ENCODE results near the gene CPN1. TPM values are rescaled to one million over a fixed set of nuclear protein-coding genes. Genes with fewer than 3 reads are reported as not detected.
A peak's percentile ranks its signal among the peaks of the same experiment; 100 is the strongest.

The CPN1 gene
- total RNA-seq, 3 donors from 2014 or later (not counting 1 experiment from before 2014, with no cell fraction given) = not detected

DNA sequence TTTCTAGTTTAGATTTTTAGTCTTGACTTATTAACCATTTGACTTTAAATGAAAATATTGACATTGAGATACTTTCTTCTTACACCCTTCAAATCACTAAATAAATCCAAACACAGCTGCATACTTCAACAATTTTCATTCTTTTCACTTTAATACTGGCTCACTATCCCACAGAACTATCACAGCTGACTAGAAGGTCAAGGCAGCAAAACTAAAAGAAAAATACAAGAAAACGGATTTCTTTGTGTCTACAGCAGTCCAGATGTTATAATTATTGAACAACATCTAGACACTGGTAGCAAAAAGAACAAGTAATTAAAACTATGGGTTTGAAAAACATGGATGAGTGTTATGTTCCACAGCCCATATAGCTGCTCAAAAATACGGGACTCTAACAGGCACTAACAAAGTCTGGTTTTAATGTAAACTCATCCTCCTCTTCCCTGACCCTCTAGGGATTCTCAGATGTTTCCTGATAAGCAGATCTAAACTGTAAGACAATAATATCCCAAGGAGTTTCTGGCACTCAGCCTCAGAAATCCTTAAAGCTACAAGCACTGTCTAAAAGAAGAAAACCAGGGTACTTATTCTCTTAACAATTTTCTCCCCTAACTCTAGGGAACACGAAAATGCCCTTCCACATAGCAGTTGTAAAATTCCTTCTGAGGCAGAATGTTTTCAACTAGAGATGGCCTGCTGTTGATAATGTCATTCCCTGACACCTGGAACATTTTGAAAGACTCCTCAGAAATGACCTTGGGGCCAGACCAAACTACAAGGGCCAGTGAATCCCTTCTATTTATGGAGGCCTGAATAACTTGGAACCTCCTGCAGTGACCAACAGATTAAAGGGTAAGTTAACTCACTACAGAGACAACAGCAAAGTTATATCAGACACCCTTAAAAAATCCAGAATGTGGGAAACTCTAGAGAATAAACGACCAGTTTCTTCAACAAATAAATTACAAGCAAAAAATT is 84.7 kb downstream of the CPN1 start:
- no peak overlapping the region for H3K27ac ChIP-seq (ENCODE audit: low read length)
- ATAC-seq = no peak
- H3K4me3 Mint-ChIP-seq = no peak overlapping the region
- no peaks in the 10 kb centered on the region for H3K36me3 Mint-ChIP-seq
- intact Hi-C loops (cut with micrococcal nuclease) = no loop called here
- TF ChIP-seq, protein P1, sequence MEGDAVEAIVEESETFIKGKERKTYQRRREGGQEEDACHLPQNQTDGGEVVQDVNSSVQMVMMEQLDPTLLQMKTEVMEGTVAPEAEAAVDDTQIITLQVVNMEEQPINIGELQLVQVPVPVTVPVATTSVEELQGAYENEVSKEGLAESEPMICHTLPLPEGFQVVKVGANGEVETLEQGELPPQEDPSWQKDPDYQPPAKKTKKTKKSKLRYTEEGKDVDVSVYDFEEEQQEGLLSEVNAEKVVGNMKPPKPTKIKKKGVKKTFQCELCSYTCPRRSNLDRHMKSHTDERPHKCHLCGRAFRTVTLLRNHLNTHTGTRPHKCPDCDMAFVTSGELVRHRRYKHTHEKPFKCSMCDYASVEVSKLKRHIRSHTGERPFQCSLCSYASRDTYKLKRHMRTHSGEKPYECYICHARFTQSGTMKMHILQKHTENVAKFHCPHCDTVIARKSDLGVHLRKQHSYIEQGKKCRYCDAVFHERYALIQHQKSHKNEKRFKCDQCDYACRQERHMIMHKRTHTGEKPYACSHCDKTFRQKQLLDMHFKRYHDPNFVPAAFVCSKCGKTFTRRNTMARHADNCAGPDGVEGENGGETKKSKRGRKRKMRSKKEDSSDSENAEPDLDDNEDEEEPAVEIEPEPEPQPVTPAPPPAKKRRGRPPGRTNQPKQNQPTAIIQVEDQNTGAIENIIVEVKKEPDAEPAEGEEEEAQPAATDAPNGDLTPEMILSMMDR (IDR thresholded peaks at IDR 0.05) = no peak
- no peaks in the 10 kb centered on the region for H3K36me3 ChIP-seq (ENCODE audit: control insufficient read depth, insufficient read depth, low read length)
- WGBS (ENCODE audit: insufficient coverage) = 89% methylated on average over 4 of the region's 4 CpGs
- no peaks in the 10 kb centered on the region for H3K27me3 ChIP-seq (ENCODE audit: control insufficient read depth, insufficient read depth, low read length)
- H3K27ac Mint-ChIP-seq = peak overlapping the region; percentile 12 to 33
- peaks cover 14% of the 10 kb centered on the region for H3K4me1 ChIP-seq (ENCODE audit: control insufficient read depth, insufficient read depth, low read length)
- H3K9me3 ChIP-seq (ENCODE audit: control insufficient read depth, insufficient read depth, low read length) = no peaks in the 10 kb centered on the region
- no peak for DNase-seq
- no peak overlapping the region for H3K4me3 ChIP-seq (ENCODE audit: low read length)
- no peaks in the 10 kb centered on the region for H3K27me3 Mint-ChIP-seq (ENCODE audit: low read depth in 2 of 2)
- no peaks in the 10 kb centered on the region for H3K9me3 Mint-ChIP-seq
- peaks cover 39 to 42% of the 10 kb centered on the region in 2 donors for H3K4me1 Mint-ChIP-seq

DNA sequence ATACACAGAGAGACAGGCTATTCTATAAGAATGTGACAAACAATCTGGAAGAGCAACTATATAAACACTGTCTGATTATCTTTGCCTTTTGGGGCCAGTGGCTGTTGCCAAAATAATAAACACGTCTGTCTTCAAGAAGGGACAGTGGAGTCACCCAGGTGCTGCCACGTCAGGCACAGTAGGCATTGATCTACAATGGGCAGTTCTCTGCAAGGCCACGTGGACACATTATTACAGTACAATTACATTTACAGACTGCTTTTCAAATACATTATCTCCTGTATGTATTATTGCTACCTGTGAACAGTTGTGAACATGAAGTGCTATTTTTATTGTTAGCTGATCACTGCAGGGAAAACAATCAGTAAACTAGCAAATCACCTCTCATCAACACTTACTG is 86.0 kb downstream of the CPN1 start:
- ATAC-seq (no peak), DNase-seq (no peak)
- no peaks in the 10 kb centered on the region for H3K36me3 Mint-ChIP-seq
- Histone ChIP-seq H3K4me3 (ENCODE audit: low read length) (no peak overlapping the region), H3K27ac (ENCODE audit: low read length) (no peak overlapping the region), H3K36me3 (ENCODE audit: control insufficient read depth, insufficient read depth, low read length) (no peaks in the 10 kb centered on the region), H3K9me3 (ENCODE audit: control insufficient read depth, insufficient read depth, low read length) (no peaks in the 10 kb centered on the region), H3K4me1 (ENCODE audit: control insufficient read depth, insufficient read depth, low read length) (peaks cover 14% of the 10 kb centered on the region), H3K27me3 (ENCODE audit: control insufficient read depth, insufficient read depth, low read length) (no peaks in the 10 kb centered on the region)
- TF ChIP-seq, protein P1 (IDR thresholded peaks at IDR 0.05) = no peak
- intact Hi-C loops (cut with micrococcal nuclease) = no loop called here
- no peak overlapping the region for H3K4me3 Mint-ChIP-seq
- H3K27ac Mint-ChIP-seq = peak overlapping the region; percentile 83 to 91
- peaks cover 39% of the 10 kb centered on the region in 2 donors for H3K4me1 Mint-ChIP-seq
- H3K9me3 Mint-ChIP-seq = no peaks in the 10 kb centered on the region
- H3K27me3 Mint-ChIP-seq (ENCODE audit: low read depth in 2 of 2) = no peaks in the 10 kb centered on the region
- WGBS (ENCODE audit: insufficient coverage) = 95% methylated on average over 2 of the region's 3 CpGs

DNA sequence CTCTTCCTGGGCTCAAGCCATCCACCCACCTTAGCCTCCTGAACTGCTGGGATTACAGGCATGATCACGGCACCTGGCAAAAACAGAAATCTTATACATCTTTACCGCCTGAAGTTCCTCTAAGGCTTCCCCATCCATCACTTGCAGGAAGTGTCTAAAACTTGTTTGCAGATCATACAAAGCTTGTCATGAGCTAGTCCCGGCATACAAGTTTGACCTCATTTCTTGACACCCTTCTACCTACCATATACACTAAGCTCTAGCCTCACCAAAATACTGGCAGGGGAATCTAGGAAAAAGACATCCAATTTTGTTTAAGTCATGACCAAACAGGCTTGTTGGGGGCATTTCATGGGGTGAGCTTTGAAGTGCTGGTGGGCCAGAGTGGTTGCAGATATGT is 86.4 kb downstream of the CPN1 start:
- Histone ChIP-seq H3K27me3 (ENCODE audit: control insufficient read depth, insufficient read depth, low read length) (no peaks in the 10 kb centered on the region), H3K36me3 (ENCODE audit: control insufficient read depth, insufficient read depth, low read length) (no peaks in the 10 kb centered on the region), H3K27ac (ENCODE audit: low read length) (peak overlapping the region; percentile 76), H3K4me3 (ENCODE audit: low read length) (no peak overlapping the region), H3K4me1 (ENCODE audit: control insufficient read depth, insufficient read depth, low read length) (peaks cover 14% of the 10 kb centered on the region), H3K9me3 (ENCODE audit: control insufficient read depth, insufficient read depth, low read length) (no peaks in the 10 kb centered on the region)
- TF ChIP-seq, protein P1 (IDR thresholded peaks at IDR 0.05) = no peak
- H3K27ac Mint-ChIP-seq = peak overlapping the region; percentile 83 to 91
- ATAC-seq = no peak
- no peaks in the 10 kb centered on the region for H3K36me3 Mint-ChIP-seq
- peaks cover 39% of the 10 kb centered on the region in 2 donors for H3K4me1 Mint-ChIP-seq
- H3K4me3 Mint-ChIP-seq = peak overlapping the region; percentile 55
- intact Hi-C loops (cut with micrococcal nuclease) = no loop called here
- no peak for DNase-seq
- H3K9me3 Mint-ChIP-seq = no peaks in the 10 kb centered on the region
- 47% methylated on average over 3 of the region's 3 CpGs for WGBS (ENCODE audit: insufficient coverage)
- H3K27me3 Mint-ChIP-seq (ENCODE audit: low read depth in 2 of 2) = no peaks in the 10 kb centered on the region
